Measurements from ENCODE around the gene ALMS1.
"Not testable (repeated sequence)": the region's sequence is repeated elsewhere in the genome, so short reads cannot be mapped to it uniquely, and the experiment has no call there.

DNA sequence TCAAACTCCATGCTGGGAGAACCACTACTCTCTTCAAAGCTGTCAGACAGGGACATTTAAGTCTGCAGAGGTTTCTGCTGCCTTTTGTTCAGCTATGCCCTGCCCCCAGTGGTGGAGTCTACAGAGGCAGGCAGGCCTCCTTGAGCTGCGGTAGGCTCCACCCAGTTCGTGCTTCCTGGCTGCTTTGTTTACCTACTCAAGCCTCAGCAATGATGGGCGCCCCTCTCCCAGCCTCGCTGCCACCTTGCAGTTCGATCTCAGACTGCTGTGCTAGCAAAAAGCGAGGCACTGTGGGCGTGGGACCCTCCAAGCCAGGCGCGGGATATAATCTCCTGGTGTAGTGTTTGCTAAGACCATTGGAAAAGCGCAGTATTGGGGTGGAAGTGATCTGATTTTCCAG, 262.1 kb downstream of the ALMS1 start:
- TF ChIP-seq RFX5 (IDR thresholded peaks at IDR 0.05; ENCODE audit: low read length); CHD2 (IDR thresholded peaks at IDR 0.05; ENCODE audit: low read length, partially characterized antibody); POLR2AphosphoS5 (IDR thresholded peaks at IDR 0.05; ENCODE audit: low read depth, low read length); EP300 (IDR thresholded peaks at IDR 0.05; ENCODE audit: borderline replicate concordance in 1 of 2, low read depth in 1 of 2, low read length in 1 of 2); RAD21 (IDR thresholded peaks at IDR 0.05; ENCODE audit: low read length); GABPA (IDR thresholded peaks at IDR 0.05; ENCODE audit: low read depth); SMC3 (IDR thresholded peaks at IDR 0.05; ENCODE audit: low read depth, low read length); YY1 (IDR thresholded peaks at IDR 0.05; ENCODE audit: low read depth); EZH2phosphoT487 (IDR thresholded peaks at IDR 0.05; ENCODE audit: borderline replicate concordance, low read depth); TAF1 (IDR thresholded peaks at IDR 0.05; ENCODE audit: borderline replicate concordance, low read depth, low read length); TCF12 (IDR thresholded peaks at IDR 0.05): not testable (repeated sequence)
- TF ChIP-seq, protein P1, sequence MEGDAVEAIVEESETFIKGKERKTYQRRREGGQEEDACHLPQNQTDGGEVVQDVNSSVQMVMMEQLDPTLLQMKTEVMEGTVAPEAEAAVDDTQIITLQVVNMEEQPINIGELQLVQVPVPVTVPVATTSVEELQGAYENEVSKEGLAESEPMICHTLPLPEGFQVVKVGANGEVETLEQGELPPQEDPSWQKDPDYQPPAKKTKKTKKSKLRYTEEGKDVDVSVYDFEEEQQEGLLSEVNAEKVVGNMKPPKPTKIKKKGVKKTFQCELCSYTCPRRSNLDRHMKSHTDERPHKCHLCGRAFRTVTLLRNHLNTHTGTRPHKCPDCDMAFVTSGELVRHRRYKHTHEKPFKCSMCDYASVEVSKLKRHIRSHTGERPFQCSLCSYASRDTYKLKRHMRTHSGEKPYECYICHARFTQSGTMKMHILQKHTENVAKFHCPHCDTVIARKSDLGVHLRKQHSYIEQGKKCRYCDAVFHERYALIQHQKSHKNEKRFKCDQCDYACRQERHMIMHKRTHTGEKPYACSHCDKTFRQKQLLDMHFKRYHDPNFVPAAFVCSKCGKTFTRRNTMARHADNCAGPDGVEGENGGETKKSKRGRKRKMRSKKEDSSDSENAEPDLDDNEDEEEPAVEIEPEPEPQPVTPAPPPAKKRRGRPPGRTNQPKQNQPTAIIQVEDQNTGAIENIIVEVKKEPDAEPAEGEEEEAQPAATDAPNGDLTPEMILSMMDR (IDR thresholded peaks at IDR 0.05), result not testable (repeated sequence)
- TF ChIP-seq, protein P2, sequence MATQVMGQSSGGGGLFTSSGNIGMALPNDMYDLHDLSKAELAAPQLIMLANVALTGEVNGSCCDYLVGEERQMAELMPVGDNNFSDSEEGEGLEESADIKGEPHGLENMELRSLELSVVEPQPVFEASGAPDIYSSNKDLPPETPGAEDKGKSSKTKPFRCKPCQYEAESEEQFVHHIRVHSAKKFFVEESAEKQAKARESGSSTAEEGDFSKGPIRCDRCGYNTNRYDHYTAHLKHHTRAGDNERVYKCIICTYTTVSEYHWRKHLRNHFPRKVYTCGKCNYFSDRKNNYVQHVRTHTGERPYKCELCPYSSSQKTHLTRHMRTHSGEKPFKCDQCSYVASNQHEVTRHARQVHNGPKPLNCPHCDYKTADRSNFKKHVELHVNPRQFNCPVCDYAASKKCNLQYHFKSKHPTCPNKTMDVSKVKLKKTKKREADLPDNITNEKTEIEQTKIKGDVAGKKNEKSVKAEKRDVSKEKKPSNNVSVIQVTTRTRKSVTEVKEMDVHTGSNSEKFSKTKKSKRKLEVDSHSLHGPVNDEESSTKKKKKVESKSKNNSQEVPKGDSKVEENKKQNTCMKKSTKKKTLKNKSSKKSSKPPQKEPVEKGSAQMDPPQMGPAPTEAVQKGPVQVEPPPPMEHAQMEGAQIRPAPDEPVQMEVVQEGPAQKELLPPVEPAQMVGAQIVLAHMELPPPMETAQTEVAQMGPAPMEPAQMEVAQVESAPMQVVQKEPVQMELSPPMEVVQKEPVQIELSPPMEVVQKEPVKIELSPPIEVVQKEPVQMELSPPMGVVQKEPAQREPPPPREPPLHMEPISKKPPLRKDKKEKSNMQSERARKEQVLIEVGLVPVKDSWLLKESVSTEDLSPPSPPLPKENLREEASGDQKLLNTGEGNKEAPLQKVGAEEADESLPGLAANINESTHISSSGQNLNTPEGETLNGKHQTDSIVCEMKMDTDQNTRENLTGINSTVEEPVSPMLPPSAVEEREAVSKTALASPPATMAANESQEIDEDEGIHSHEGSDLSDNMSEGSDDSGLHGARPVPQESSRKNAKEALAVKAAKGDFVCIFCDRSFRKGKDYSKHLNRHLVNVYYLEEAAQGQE (IDR thresholded peaks at IDR 0.05; ENCODE audit: low read depth, low read length), result not testable (repeated sequence)
